ENCODE measurements around the gene CNGB1. TPM values are rescaled to one million over a fixed set of nuclear protein-coding genes. Genes with fewer than 3 reads are reported as not detected.

CNGB1 gene
- total RNA-seq, 1 experiment from 2014 or later = not detected

DNA sequence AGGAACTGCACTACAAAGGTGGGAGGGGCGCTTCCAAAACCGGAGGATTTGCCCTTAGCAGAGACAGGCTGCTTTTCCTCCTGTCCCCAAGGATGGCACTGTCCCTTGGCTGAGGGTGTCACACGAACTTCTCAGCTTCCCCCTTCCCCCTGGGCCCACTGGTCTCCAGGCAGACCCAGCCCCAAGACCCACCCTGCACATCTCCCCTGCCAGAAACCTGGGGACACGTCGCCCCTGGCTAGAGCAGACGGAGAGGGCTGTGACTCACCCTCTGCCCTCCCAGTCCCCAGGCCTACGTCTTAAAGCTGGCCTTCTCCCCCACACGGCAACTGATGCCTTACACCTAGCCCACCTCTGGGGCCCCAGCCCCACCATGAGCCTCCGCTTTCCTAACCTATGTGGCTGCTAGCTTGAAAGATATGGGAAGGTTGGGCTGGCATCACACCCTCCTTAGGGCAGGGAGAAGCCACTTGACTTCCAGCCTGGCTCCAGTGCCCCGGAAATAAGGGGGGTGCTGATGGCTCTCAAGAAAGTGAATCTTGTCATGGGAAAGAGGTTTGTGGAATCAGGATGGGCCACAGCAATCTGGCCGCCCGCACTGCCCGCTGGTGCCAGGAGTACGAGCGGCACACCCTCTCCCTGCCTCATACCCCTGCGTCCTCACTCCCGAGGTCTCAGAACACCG, 24.9 kb upstream of the CNGB1 start:
- RAD21 ChIA-PET (ENCODE audit: low non-redundant PET in 1 of 2, low total read pairs in 2 of 2, uncharacterized antibody in 2 of 2, unreplicated experiment in 2 of 2) = no interaction called here
- H3K27ac ChIP-seq (ENCODE audit: low read depth, low read length) = no peak overlapping the region

DNA sequence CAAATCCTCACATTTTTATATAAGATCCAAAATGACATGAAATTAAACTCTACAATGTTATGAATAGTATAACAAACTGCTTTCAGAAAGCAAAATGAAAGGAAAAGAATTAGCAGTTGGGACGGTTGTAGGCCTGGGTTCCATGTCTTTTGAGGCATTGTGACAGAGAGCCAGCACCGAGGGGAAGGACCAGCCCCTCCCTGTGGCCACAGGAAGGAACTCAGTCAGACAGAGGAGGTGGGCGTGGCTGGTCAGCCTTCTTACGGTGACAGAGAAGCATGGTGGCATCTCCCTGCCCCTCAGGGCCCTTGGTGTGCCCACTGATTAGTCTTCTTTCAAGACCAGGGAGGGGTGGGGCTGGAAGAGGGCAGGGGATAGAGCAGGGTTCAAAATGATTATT, 23.9 kb upstream of the CNGB1 start:
- no peaks in the 10 kb centered on the region for H3K9me3 ChIP-seq (ENCODE audit: control insufficient read depth in 1 of 2, insufficient read depth in 1 of 2, low read depth in 1 of 2, low read length in 2 of 2)
- H3K27me3 ChIP-seq (ENCODE audit: insufficient read depth, low read length) = no peaks in the 10 kb centered on the region
- ChIA-PET CTCF (no interaction called here), POLR2A (no interaction called here), RAD21 (ENCODE audit: low non-redundant PET in 1 of 2, low total read pairs in 2 of 2, uncharacterized antibody in 2 of 2, unreplicated experiment in 2 of 2) (no interaction called here)
- no peak overlapping the region for H3K4me2 ChIP-seq (ENCODE audit: low read length)
- ATAC-seq = peak; percentile 89
- H4K20me1 ChIP-seq (ENCODE audit: insufficient read depth) = no peaks in the 10 kb centered on the region
- H3K9ac ChIP-seq (ENCODE audit: low read length) = no peak overlapping the region
- TF ChIP-seq ELF1 (IDR thresholded peaks at IDR 0.05; ENCODE audit: borderline replicate concordance, low read depth) (no peak), RAD21 (IDR thresholded peaks at IDR 0.05; ENCODE audit: low read depth) (peak; percentile 64), MAX (IDR thresholded peaks at IDR 0.05) (no peak), SRF (IDR thresholded peaks at IDR 0.05; ENCODE audit: low read depth) (no peak), ZBTB33 (IDR thresholded peaks at IDR 0.05; ENCODE audit: extremely low read depth, insufficient replicate concordance, low read length) (no peak)
- TF ChIP-seq, protein P1, sequence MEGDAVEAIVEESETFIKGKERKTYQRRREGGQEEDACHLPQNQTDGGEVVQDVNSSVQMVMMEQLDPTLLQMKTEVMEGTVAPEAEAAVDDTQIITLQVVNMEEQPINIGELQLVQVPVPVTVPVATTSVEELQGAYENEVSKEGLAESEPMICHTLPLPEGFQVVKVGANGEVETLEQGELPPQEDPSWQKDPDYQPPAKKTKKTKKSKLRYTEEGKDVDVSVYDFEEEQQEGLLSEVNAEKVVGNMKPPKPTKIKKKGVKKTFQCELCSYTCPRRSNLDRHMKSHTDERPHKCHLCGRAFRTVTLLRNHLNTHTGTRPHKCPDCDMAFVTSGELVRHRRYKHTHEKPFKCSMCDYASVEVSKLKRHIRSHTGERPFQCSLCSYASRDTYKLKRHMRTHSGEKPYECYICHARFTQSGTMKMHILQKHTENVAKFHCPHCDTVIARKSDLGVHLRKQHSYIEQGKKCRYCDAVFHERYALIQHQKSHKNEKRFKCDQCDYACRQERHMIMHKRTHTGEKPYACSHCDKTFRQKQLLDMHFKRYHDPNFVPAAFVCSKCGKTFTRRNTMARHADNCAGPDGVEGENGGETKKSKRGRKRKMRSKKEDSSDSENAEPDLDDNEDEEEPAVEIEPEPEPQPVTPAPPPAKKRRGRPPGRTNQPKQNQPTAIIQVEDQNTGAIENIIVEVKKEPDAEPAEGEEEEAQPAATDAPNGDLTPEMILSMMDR (IDR thresholded peaks at IDR 0.05 in 2 of 3, conservative IDR thresholded peaks at IDR 0.05 in 1 of 3; ENCODE audit: borderline replicate concordance in 1 of 3, insufficient read depth in 1 of 3, low read depth in 2 of 3, low read length in 2 of 3) = peak; percentile 58 to 69 (median 65); a peak in 5 of 6 replicates
- no peaks in the 10 kb centered on the region for H3K36me3 ChIP-seq (ENCODE audit: control insufficient read depth in 1 of 2, insufficient read depth in 2 of 2, low read length in 2 of 2)
- no TSS peak for BruUV-seq (replicated peaks)
- no peak overlapping the region for H3K27ac ChIP-seq (ENCODE audit: low read depth, low read length)
- intact Hi-C loops (cut with micrococcal nuclease) = loop anchor here (2.0 kb wide), 1 partner anchor 238 kb away; no protein-coding TSS in a partner anchor
- no peak overlapping the region for H3K4me3 ChIP-seq (replicated peaks in 1 of 2; ENCODE audit: low read depth in 1 of 2, low read length in 2 of 2)
- H3K4me1 ChIP-seq (ENCODE audit: control insufficient read depth in 1 of 2, insufficient read depth in 2 of 2, low read length in 2 of 2) = peaks cover 13 to 27% of the 10 kb centered on the region in 2 experiments; a peak in 3 of 4 replicates
- H2AFZ ChIP-seq (ENCODE audit: low read depth, low read length, poor library complexity, severe bottlenecking) = no peak overlapping the region
- H3K79me2 ChIP-seq (ENCODE audit: insufficient read depth, low read length) = no peaks in the 10 kb centered on the region
- DNase-seq (ENCODE audit: low read depth, low spot score) = peak; percentile 37
- no peaks in the 10 kb centered on the region for H3K9me2 ChIP-seq (ENCODE audit: insufficient read depth)

More for the DNA sequence above, 24.9 kb upstream of the CNGB1 start:
- ATAC-seq (no peak), DNase-seq (ENCODE audit: low read depth, low spot score) (no peak)
- Histone ChIP-seq H3K36me3 (ENCODE audit: control insufficient read depth in 1 of 2, insufficient read depth in 2 of 2, low read length in 2 of 2) (no peaks in the 10 kb centered on the region), H3K9me2 (ENCODE audit: insufficient read depth) (no peaks in the 10 kb centered on the region), H4K20me1 (ENCODE audit: insufficient read depth) (no peaks in the 10 kb centered on the region), H3K9me3 (ENCODE audit: control insufficient read depth in 1 of 2, insufficient read depth in 1 of 2, low read depth in 1 of 2, low read length in 2 of 2) (no peaks in the 10 kb centered on the region), H3K4me1 (ENCODE audit: control insufficient read depth in 1 of 2, insufficient read depth in 2 of 2, low read length in 2 of 2) (peaks cover 14 to 32% of the 10 kb centered on the region in 2 experiments; a peak in 3 of 4 replicates), H3K27me3 (ENCODE audit: insufficient read depth, low read length) (no peaks in the 10 kb centered on the region), H3K9ac (ENCODE audit: low read length) (no peak overlapping the region), H3K79me2 (ENCODE audit: insufficient read depth, low read length) (no peaks in the 10 kb centered on the region), H3K4me2 (ENCODE audit: low read length) (no peak overlapping the region), H2AFZ (ENCODE audit: low read depth, low read length, poor library complexity, severe bottlenecking) (no peak overlapping the region), H3K4me3 (replicated peaks in 1 of 2; ENCODE audit: low read depth in 1 of 2, low read length in 2 of 2) (no peak overlapping the region)
- intact Hi-C loops (cut with micrococcal nuclease) = loop anchor here (2.0 kb wide), 1 partner anchor 239 kb away; no protein-coding TSS in a partner anchor
- ChIA-PET CTCF (no interaction called here), POLR2A (no interaction called here)
- TF ChIP-seq RAD21 (IDR thresholded peaks at IDR 0.05; ENCODE audit: low read depth) = no peak
- TF ChIP-seq SIN3A (IDR thresholded peaks at IDR 0.05; ENCODE audit: low read depth) = no peak
- no peak for TF ChIP-seq EZH2phosphoT487 (IDR thresholded peaks at IDR 0.05; ENCODE audit: borderline replicate concordance)
- no peak for TF ChIP-seq SP1 (IDR thresholded peaks at IDR 0.05; ENCODE audit: low read depth)
- no TSS peak for BruUV-seq (replicated peaks)

Data from HCT116 (cell line).